Measurements from ENCODE around the gene FREM1. TPM values are rescaled to one million over a fixed set of nuclear protein-coding genes. Genes with fewer than 3 reads are reported as not detected.

The FREM1 gene
- total and polyA plus RNA-seq, 8 donors, result 4.6 to 19.8 (median 8.2) TPM

DNA sequence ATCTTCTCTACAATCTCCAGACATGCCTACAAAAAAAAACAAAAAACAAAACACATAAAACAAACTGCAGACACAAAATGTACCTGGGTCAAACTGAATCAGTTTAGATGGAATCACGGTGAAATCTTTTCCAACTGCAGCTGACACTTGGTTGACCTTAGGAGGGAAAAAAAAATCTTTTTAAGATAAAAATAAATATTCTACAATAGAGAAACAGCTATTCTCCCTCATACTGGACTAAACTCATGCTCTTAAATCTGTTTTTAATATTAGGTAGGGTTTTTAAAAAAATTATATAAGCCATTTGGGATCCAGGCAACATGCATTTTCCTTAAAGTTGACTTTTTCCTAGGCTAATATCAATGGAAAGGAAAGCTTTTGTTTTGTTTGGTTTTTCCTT lies 153.9 kb downstream of the FREM1 start:
- TF ChIP-seq, protein P1, sequence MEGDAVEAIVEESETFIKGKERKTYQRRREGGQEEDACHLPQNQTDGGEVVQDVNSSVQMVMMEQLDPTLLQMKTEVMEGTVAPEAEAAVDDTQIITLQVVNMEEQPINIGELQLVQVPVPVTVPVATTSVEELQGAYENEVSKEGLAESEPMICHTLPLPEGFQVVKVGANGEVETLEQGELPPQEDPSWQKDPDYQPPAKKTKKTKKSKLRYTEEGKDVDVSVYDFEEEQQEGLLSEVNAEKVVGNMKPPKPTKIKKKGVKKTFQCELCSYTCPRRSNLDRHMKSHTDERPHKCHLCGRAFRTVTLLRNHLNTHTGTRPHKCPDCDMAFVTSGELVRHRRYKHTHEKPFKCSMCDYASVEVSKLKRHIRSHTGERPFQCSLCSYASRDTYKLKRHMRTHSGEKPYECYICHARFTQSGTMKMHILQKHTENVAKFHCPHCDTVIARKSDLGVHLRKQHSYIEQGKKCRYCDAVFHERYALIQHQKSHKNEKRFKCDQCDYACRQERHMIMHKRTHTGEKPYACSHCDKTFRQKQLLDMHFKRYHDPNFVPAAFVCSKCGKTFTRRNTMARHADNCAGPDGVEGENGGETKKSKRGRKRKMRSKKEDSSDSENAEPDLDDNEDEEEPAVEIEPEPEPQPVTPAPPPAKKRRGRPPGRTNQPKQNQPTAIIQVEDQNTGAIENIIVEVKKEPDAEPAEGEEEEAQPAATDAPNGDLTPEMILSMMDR (IDR thresholded peaks at IDR 0.05), result no peak
- Histone ChIP-seq H3K27ac (no peak overlapping the region), H3K9me3 (no peaks in the 10 kb centered on the region), H3K27me3 (no peaks in the 10 kb centered on the region), H3K4me3 (no peak overlapping the region), H3K36me3 (peaks cover 0 to 5% (median 0%) of the 10 kb centered on the region in 3 donors), H3K4me1 (no peaks in the 10 kb centered on the region)
- DNase-seq (no peak), FAIRE-seq (no peak), ATAC-seq (no peak)
- intact Hi-C loops (cut with DNase I), result no loop called here
- 86 to 89% methylated on average over 1 of the region's 1 CpG for WGBS, 2 donors

DNA sequence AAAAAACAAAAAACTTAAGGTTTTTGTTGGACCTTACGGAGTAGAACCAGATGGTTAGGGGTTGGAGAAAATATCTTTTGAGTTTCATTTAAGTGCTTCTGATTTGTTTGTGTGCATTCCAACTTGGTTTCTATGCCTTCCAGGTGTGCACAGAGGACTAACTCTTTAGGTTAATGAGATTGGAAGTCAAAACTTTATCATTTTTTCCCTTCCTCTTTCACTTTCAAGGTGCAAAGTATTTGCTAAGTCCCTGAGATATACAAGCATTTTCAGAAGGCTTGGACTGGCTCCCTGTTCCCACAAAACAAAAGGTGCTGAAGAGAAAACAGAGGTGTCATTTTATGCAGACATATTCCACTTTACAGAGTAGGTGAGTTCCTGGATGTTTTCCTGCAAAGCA lies 157.4 kb downstream of the FREM1 start:
- Histone ChIP-seq H3K36me3 (peaks cover 0 to 15% (median 7%) of the 10 kb centered on the region in 3 donors), H3K4me1 (no peaks in the 10 kb centered on the region), H3K9me3 (no peaks in the 10 kb centered on the region), H3K27ac (no peak overlapping the region), H3K4me3 (no peak overlapping the region), H3K27me3 (no peaks in the 10 kb centered on the region)
- 95 to 97% methylated on average over 1 of the region's 1 CpG for WGBS, 2 donors
- DNase-seq (no peak), FAIRE-seq (no peak), ATAC-seq (no peak)
- TF ChIP-seq, protein P1 (IDR thresholded peaks at IDR 0.05), result no peak
- intact Hi-C loops (cut with DNase I), result no loop called here

DNA sequence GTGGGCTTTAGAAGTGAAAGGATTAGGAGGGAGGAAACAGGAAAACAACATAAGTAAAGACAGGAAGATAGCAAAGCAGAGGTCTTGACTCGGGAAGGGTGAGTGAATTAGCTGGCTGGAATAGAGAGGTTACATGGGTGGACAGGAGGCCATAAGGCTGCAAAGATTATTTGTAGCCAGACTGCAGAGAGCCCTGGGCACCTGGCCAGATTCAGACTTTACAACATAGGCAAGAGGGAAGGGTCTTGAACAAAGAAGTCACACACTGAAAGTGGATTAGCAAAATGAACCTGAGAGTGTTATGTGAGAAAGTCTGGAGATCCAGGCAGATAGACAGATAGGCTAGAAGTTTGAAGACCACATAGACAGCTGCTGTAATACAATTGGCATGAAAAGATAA lies 158.0 kb downstream of the FREM1 start:
- Histone ChIP-seq H3K9me3 (no peaks in the 10 kb centered on the region), H3K27me3 (no peaks in the 10 kb centered on the region), H3K4me3 (no peak overlapping the region), H3K27ac (no peak overlapping the region), H3K36me3 (peaks cover 0 to 21% (median 7%) of the 10 kb centered on the region in 3 donors), H3K4me1 (no peaks in the 10 kb centered on the region)
- WGBS, 2 donors, result 87 to 92% methylated on average over 1 of the region's 1 CpG
- FAIRE-seq (no peak), ATAC-seq (no peak), DNase-seq (no peak)
- intact Hi-C loops (cut with DNase I), result no loop called here
- TF ChIP-seq, protein P1 (IDR thresholded peaks at IDR 0.05), result no peak

DNA sequence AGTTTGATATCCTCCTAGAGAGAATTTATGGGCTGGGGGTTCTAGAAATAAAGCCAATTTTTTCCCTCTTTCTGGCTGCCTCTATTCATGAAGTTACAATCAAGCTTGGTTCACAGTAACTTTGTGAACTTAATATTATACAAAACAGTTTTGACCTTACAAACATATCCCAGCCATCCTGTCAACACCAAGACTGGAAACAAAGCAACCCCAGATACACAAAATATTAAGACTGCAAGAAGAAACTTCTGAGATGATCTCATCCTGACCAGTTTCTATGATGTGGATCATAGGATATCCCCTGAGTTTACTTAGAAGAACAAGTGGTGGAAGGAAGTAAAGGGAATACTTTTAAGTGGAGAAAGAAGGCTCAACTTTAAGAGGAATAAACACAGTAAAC lies 159.4 kb downstream of the FREM1 start:
- intact Hi-C loops (cut with DNase I), result no loop called here
- H3K4me1 ChIP-seq, result no peaks in the 10 kb centered on the region
- no peaks in the 10 kb centered on the region for H3K9me3 ChIP-seq
- no peak overlapping the region for H3K27ac ChIP-seq
- no peak overlapping the region for H3K4me3 ChIP-seq
- FAIRE-seq, result no peak
- peaks cover 0 to 36% (median 7%) of the 10 kb centered on the region in 3 donors for H3K36me3 ChIP-seq
- ATAC-seq, result no peak
- no peak for DNase-seq
- TF ChIP-seq, protein P1 (IDR thresholded peaks at IDR 0.05), result no peak
- H3K27me3 ChIP-seq, result no peaks in the 10 kb centered on the region

DNA sequence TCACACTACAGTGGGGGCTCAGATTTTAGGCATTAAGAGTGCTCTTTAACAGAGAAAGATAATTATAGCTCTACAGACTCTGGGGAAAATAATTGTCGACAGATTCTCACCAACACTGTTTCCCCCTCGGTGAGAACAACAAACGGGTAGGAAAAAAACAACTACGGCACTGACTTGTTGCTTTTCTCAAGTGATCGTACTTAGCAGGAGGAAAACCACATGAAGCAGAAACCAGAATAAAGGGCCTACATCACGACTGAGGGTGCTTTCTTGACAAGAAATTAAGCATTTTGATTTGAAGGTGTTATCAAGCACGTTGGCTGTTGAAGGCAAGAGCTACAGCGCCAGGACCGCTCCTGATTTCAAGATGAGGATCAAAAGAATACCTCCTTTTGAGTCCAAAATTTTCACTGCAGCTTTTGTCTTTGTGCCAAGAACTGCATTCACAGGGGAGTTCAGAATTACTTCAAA lies 160.5 kb downstream of the FREM1 start:
- TF ChIP-seq, protein P1 (IDR thresholded peaks at IDR 0.05), result no peak
- no peak for DNase-seq
- Histone ChIP-seq H3K36me3 (peaks cover 0 to 38% (median 7%) of the 10 kb centered on the region in 3 donors), H3K4me1 (no peaks in the 10 kb centered on the region), H3K9me3 (no peaks in the 10 kb centered on the region), H3K27ac (no peak overlapping the region), H3K27me3 (no peaks in the 10 kb centered on the region), H3K4me3 (no peak overlapping the region)
- ATAC-seq, result no peak
- WGBS, 2 donors, result 80 to 82% methylated on average over 9 of the region's 9 CpGs
- FAIRE-seq, result no peak
- intact Hi-C loops (cut with DNase I), result no loop called here
